Neutrophil (primary cell): ENCODE measurements around the gene EMSY.

Source experiments
- H3K27ac ChIP-seq: fragments of 200-600 bp; sonication (generic); 2 replicates; pipeline ENCODE4 v1.5.1; 2016; ENCODE audit warnings: mild to moderate bottlenecking, moderate library complexity
- H3K27me3 ChIP-seq: fragments of 200-600 bp; sonication (generic); 2 replicates; pipeline ENCODE4 v1.6.0; 2016; ENCODE audit warnings: mild to moderate bottlenecking
- H3K36me3 ChIP-seq: fragments of 200-600 bp; sonication (generic); 2 replicates; pipeline ENCODE4 v1.5.1; 2017
- H3K4me1 ChIP-seq, 2 experiments: fragments of 200-600 bp in 1 of 2; sonication (generic) in 1 of 2; 1 replicate in 1 of 2; 2 replicates in 1 of 2; pipeline versions ENCODE4 v1.5.1 to v1.6.1; 2013 to 2016; ENCODE audit warnings: low read depth in 1 of 2, low read length in 1 of 2, mild to moderate bottlenecking in 1 of 2, moderate library complexity in 1 of 2; ENCODE audit not compliant: control insufficient read depth in 1 of 2, insufficient read depth in 1 of 2
- H3K4me3 ChIP-seq, 2 experiments: fragments of 200-600 bp in 1 of 2; sonication (generic) in 1 of 2; 1 replicate in 1 of 2; 2 replicates in 1 of 2; pipeline ENCODE4 v1.5.1; 2013 to 2016; ENCODE audit warnings: low read depth in 1 of 2, low read length in 1 of 2, mild to moderate bottlenecking in 1 of 2, moderate library complexity in 1 of 2
- H3K9me3 ChIP-seq: fragments of 200-600 bp; sonication (generic); 2 replicates; pipeline ENCODE4 v1.5.1; 2016
- CTCF ChIP-seq: fragments of 200-600 bp; sonication (generic); IDR thresholded peaks from 2 replicates; pipeline ENCODE4 v1.5.1; 2016; ENCODE audit warnings: antibody characterized with exemption

The EMSY gene

GRCh38 chr11:76554767-76555166 is 109.9 kb downstream of the EMSY start:
- no peaks in the 10 kb centered on the region for H3K9me3 ChIP-seq
- peaks cover 8% of the 10 kb centered on the region for H3K36me3 ChIP-seq
- no peak overlapping the region for H3K27ac ChIP-seq
- TF ChIP-seq CTCF, result no peak
- no peak overlapping the region for H3K4me3 ChIP-seq
- H3K27me3 ChIP-seq, result peaks cover 13% of the 10 kb centered on the region
- no peaks in the 10 kb centered on the region for H3K4me1 ChIP-seq

GRCh38 chr11:76557466-76557865 is 112.6 kb downstream of the EMSY start:
- H3K4me3 ChIP-seq, result no peak overlapping the region
- no peaks in the 10 kb centered on the region for H3K4me1 ChIP-seq
- peaks cover 13% of the 10 kb centered on the region for H3K27me3 ChIP-seq
- H3K36me3 ChIP-seq, result peaks cover 4% of the 10 kb centered on the region
- TF ChIP-seq CTCF, result no peak
- H3K27ac ChIP-seq, result no peak overlapping the region
- no peaks in the 10 kb centered on the region for H3K9me3 ChIP-seq

- no peak for TF ChIP-seq CTCF
- H3K4me3 ChIP-seq, result no peak overlapping the region
- H3K4me1 ChIP-seq, result no peaks in the 10 kb centered on the region
- no peaks in the 10 kb centered on the region for H3K9me3 ChIP-seq
- peaks cover 13% of the 10 kb centered on the region for H3K27me3 ChIP-seq
- H3K36me3 ChIP-seq, result no peaks in the 10 kb centered on the region
- H3K27ac ChIP-seq, result no peak overlapping the region
These were observed 113.7 kb downstream of the EMSY start for GRCh38 chr11:76558473-76558872.

- TF ChIP-seq CTCF, result no peak
- no peaks in the 10 kb centered on the region for H3K36me3 ChIP-seq
- no peaks in the 10 kb centered on the region for H3K9me3 ChIP-seq
- H3K27ac ChIP-seq, result no peak overlapping the region
- H3K4me3 ChIP-seq, result no peak overlapping the region
- no peaks in the 10 kb centered on the region for H3K4me1 ChIP-seq
- H3K27me3 ChIP-seq, result peaks cover 13% of the 10 kb centered on the region
These were observed 114.1 kb downstream of the EMSY start for GRCh38 chr11:76558891-76559290.

- H3K9me3 ChIP-seq, result no peaks in the 10 kb centered on the region
- H3K27ac ChIP-seq, result no peak overlapping the region
- H3K36me3 ChIP-seq, result no peaks in the 10 kb centered on the region
- H3K4me1 ChIP-seq, result no peaks in the 10 kb centered on the region
- H3K27me3 ChIP-seq, result peaks cover 13% of the 10 kb centered on the region
- no peak for TF ChIP-seq CTCF
- H3K4me3 ChIP-seq, result no peak overlapping the region
These were observed 114.5 kb downstream of the EMSY start for GRCh38 chr11:76559346-76559745.

GRCh38 chr11:76560219-76560618 is 115.4 kb downstream of the EMSY start:
- peaks cover 13% of the 10 kb centered on the region for H3K27me3 ChIP-seq
- H3K36me3 ChIP-seq, result no peaks in the 10 kb centered on the region
- no peak overlapping the region for H3K4me3 ChIP-seq
- no peak for TF ChIP-seq CTCF
- H3K27ac ChIP-seq, result no peak overlapping the region
- no peaks in the 10 kb centered on the region for H3K4me1 ChIP-seq
- H3K9me3 ChIP-seq, result no peaks in the 10 kb centered on the region
